ENCODE measurements around the gene SRD5A1.

DNA sequence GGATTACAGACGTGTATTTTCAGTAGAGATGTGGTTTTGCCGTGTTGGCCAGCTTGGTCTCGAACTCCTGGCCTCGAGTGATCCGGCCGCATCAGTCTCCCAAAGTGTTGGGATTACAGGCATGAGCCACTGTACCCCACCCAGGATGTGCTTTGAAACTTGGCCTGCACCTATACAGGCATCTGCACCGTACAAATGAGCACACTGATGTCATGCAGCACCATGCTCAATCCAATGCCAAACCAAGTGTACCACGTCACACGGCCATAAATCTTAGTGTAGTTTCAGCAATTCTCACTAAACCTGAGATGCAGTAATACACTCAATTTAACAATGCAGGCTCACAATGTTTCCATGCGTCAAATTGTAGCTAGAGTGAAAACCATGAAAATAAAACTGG is 6.7 kb upstream of the SRD5A1 start:
- no peak for TF ChIP-seq YY1 (IDR thresholded peaks at IDR 0.05; ENCODE audit: insufficient read depth, insufficient read length)
- no peak for TF ChIP-seq ZNF274 (IDR thresholded peaks at IDR 0.05; ENCODE audit: low read depth, low read length)
- no peak for TF ChIP-seq SUZ12 (IDR thresholded peaks at IDR 0.05; ENCODE audit: extremely low read depth, insufficient read depth, insufficient read length)
